ENCODE measurements around the gene ANK2.

GRCh38 chr4:113289766-113290165 is 240.3 kb downstream of the ANK2 start:
- TF ChIP-seq POLR2AphosphoS5 (IDR thresholded peaks at IDR 0.05): no peak
- no peak for TF ChIP-seq CTCF (IDR thresholded peaks at IDR 0.05 in 8 of 11, conservative IDR thresholded peaks at IDR 0.05 in 3 of 11)
- TF ChIP-seq POLR2A (IDR thresholded peaks at IDR 0.05): no peak
